K562 (cell line): ENCODE results near the gene MYOM3. TPM values are rescaled to one million over a fixed set of nuclear protein-coding genes. Genes with fewer than 3 reads are reported as not detected.
A peak's percentile ranks its signal among the peaks of the same experiment; 100 is the strongest.

Experiments used
- ATAC-seq: fragments of 200-7000 bp; cut with Tn5 transposase; 3 replicates; pipeline ENCODE4 v1.9.1; 2020; ENCODE audit warnings: moderate library complexity
- BruUV-seq: library from RNA; stranded (reverse); fragments of 400-500 nt; replicated peaks from 2 replicates; lab custom pipeline; 2021; lab: Mats Ljungman, UMichigan
- CTCF ChIA-PET: fragments of 300-600 bp; formaldehyde crosslinking; extraction: SDS; loops from one replicate; lab custom pipeline; 2021; ENCODE audit warnings: low intra/inter-chr PET ratio; lab: Yijun Ruan, JAX
- POLR2A ChIA-PET: fragments of 300-600, 350-650 bp; sonication (Branson Sonifier 250); formaldehyde crosslinking; extraction: SDS; loops from one replicate; lab custom pipeline; 2021; ENCODE audit warnings: antibody characterized with exemption, inconsistent platforms; lab: Yijun Ruan, JAX
- DNase-seq, 4 experiments: peaks; one replicate each; pipeline versions ENCODE4 v3.0.0 to v3.0.0-alpha.2; 2011 to 2018; ENCODE audit warnings: low spot score in 3 of 4, mixed read lengths in 3 of 4; ENCODE audit errors: extremely low read depth in 1 of 4
- FAIRE-seq: peaks from 2 replicates; lab custom pipeline; 2011; peaks lifted over from hg19 to GRCh38; lab: Jason Lieb, UNC
- H2AFZ ChIP-seq: 2 replicates; pipeline ENCODE4 v1.6.0; 2011; ENCODE audit warnings: low read depth, low read length, control low read depth, inconsistent platforms
- H3K27ac ChIP-seq: fragments of 200-600 bp; 3 replicates; pipeline ENCODE4 v1.8.0; 2011; ENCODE audit warnings: low read depth, mild to moderate bottlenecking, control low read depth, inconsistent platforms, low read length, moderate library complexity, mixed read lengths; ENCODE audit errors: extremely low read depth
- H3K27me3 ChIP-seq, 2 experiments: fragments of 300-600 bp in 1 of 2; 2 replicates in 1 of 2; 3 replicates in 1 of 2; pipeline versions ENCODE4 v1.6.0 to v1.8.0; 2011; ENCODE audit warnings: inconsistent platforms in 2 of 2, low read length in 2 of 2, mild to moderate bottlenecking in 1 of 2, mixed read lengths in 1 of 2, moderate library complexity in 1 of 2; ENCODE audit not compliant: control insufficient read depth in 2 of 2, insufficient read depth in 2 of 2
- H3K36me3 ChIP-seq: fragments of 300-600 bp; 3 replicates; pipeline ENCODE4 v1.8.0; 2011; ENCODE audit warnings: mild to moderate bottlenecking, low read length, inconsistent platforms; ENCODE audit not compliant: control insufficient read depth, insufficient read depth
- H3K4me1 ChIP-seq, 2 experiments: fragments of 200-600 bp in 1 of 2; replicated peaks in 1 of 2; 2 replicates in 1 of 2; 3 replicates in 1 of 2; pipeline versions ENCODE4 v1.5.1 to v1.8.0; 2011; ENCODE audit warnings: inconsistent platforms in 2 of 2, low read length in 2 of 2, mild to moderate bottlenecking in 1 of 2, mixed read lengths in 1 of 2, moderate library complexity in 1 of 2; ENCODE audit not compliant: control insufficient read depth in 2 of 2, insufficient read depth in 2 of 2
- H3K4me2 ChIP-seq: 2 replicates; pipeline ENCODE4 v1.6.1; 2011; ENCODE audit warnings: low read length, control low read depth, inconsistent platforms, mixed read lengths; ENCODE audit not compliant: insufficient read depth
- H3K4me3 ChIP-seq: fragments of 200-600 bp; sonication (generic), shearing (Covaris generic); 2 replicates; pipeline ENCODE4 v1.5.1; 2016; ENCODE audit warnings: control low read depth, inconsistent platforms
- H3K79me2 ChIP-seq: fragments of 200-600 bp; 3 replicates; pipeline ENCODE4 v1.8.0; 2011; ENCODE audit warnings: low read length, inconsistent platforms; ENCODE audit not compliant: control insufficient read depth, insufficient read depth
- H3K9ac ChIP-seq, 2 experiments: 2 replicates each; pipeline versions ENCODE4 v1.6.0 to v1.6.1; 2011; ENCODE audit warnings: low read depth in 2 of 2, low read length in 2 of 2, control low read depth in 1 of 2, inconsistent platforms in 1 of 2, mild to moderate bottlenecking in 1 of 2, mixed read lengths in 1 of 2; ENCODE audit not compliant: insufficient read depth in 1 of 2
- H3K9me1 ChIP-seq: one replicate; pipeline ENCODE4 v1.6.0; 2011; ENCODE audit warnings: inconsistent platforms, mild to moderate bottlenecking, low read length, moderate library complexity; ENCODE audit not compliant: control insufficient read depth, insufficient read depth
- H3K9me3 ChIP-seq: replicated peaks from 2 replicates; pipeline ENCODE4 v1.5.1; 2011; ENCODE audit warnings: low read depth, low read length, inconsistent platforms; ENCODE audit not compliant: control insufficient read depth, insufficient read depth
- H4K20me1 ChIP-seq: replicated peaks from 2 replicates; pipeline ENCODE4 v1.6.1; 2011; ENCODE audit warnings: low read length, inconsistent platforms, mixed read lengths; ENCODE audit not compliant: control insufficient read depth, insufficient read depth
- GTF2B ChIP-seq: IDR thresholded peaks from 2 replicates; pipeline ENCODE4 v1.6.1; 2011; ENCODE audit not compliant: insufficient read length; ENCODE audit errors: extremely low read depth
- KLF10 ChIP-seq: fragments of 250-450 bp; sonication (Bioruptor Pico); IDR thresholded peaks from 2 replicates; pipeline ENCODE4 v1.6.1; 2021; ENCODE audit warnings: matching md5 sums
- POLR3A ChIP-seq: IDR thresholded peaks from 2 replicates; pipeline ENCODE4 v1.6.1; 2011; ENCODE audit warnings: borderline replicate concordance, mild to moderate bottlenecking, moderate library complexity; ENCODE audit not compliant: insufficient read length, insufficient read depth; ENCODE audit errors: extremely low read depth
- SMARCE1 ChIP-seq: fragments of 450-650 bp; IDR thresholded peaks from 2 replicates; pipeline ENCODE4 v1.7.1; 2016; ENCODE audit warnings: mild to moderate bottlenecking
- ZFX ChIP-seq: sonication (generic); formaldehyde crosslinking; IDR thresholded peaks from 2 replicates; pipeline ENCODE4 v1.8.0; 2022; ENCODE audit warnings: mild to moderate bottlenecking, missing genetic modification reagents, moderate library complexity
- WGBS: fragments of 100-300 bp; shearing (Covaris generic); methylation state at CpG from one replicate; pipeline ENCODE4 v1.1.6; 2016; ENCODE audit warnings: low coverage, mixed read lengths; ENCODE audit not compliant: insufficient coverage; ENCODE audit errors: missing lambda C conversion rate; 5-methylcytosine and 5-hydroxymethylcytosine counted together
- in situ Hi-C: fragments of 300-500 bp; cut with MboI; formaldehyde crosslinking; loops from 4 replicates; pipeline ENCODE4 v1.15.0; 2018; ENCODE audit warnings: inconsistent platforms, mixed read lengths
- intact Hi-C: fragments of 100-400 bp; cut with micrococcal nuclease; formaldehyde crosslinking; loops from 2 replicates; pipeline ENCODE4 v1.14.2; 2022
- polyA plus RNA-seq, 8 experiments: library from polyadenylated mRNA; depleted of rRNA in 4 of 8; stranded (reverse) in 5 of 8; unstranded in 3 of 8; fragments of >200 nt; fragmentation: Nextera tagmentation in 2 of 8; fragmentation: Illumina TruSeq in 1 of 8; extraction: Ambion mirVana in 2 of 8; extraction: Trizol in 1 of 8; gene quantifications; 2 replicates each; pipeline versions ENCODE4 v1.2.1 to v1.2.3, GENCODE V29; 2011 to 2014; ENCODE audit warnings: inconsistent platforms in 1 of 8, missing spikeins in 1 of 8
- total RNA-seq, 7 experiments: library from RNA; depleted of rRNA in 6 of 7; stranded (reverse); fragments of >200 nt in 6 of 7; fragmentation: Illumina TruSeq in 2 of 7; extraction: Trizol in 2 of 7; gene quantifications; 2 replicates each; pipeline versions ENCODE4 v1.2.1 to v1.2.3, GENCODE V29; 2011 to 2021; ENCODE audit warnings: low replicate concordance in 1 of 7
- TF ChIP-seq, protein P1 (sequence below): fragments of 150-350 bp; conservative IDR thresholded peaks from 2 replicates; pipeline ENCODE4 v1.6.1; 2014; ENCODE audit warnings: low read length

MYOM3 gene
- total and polyA plus RNA-seq, 9 of the 15 experiments (the other 6 are each of a cell fraction or from before 2014, with no cell fraction given): 0.01 TPM; not detected in 8

DNA sequence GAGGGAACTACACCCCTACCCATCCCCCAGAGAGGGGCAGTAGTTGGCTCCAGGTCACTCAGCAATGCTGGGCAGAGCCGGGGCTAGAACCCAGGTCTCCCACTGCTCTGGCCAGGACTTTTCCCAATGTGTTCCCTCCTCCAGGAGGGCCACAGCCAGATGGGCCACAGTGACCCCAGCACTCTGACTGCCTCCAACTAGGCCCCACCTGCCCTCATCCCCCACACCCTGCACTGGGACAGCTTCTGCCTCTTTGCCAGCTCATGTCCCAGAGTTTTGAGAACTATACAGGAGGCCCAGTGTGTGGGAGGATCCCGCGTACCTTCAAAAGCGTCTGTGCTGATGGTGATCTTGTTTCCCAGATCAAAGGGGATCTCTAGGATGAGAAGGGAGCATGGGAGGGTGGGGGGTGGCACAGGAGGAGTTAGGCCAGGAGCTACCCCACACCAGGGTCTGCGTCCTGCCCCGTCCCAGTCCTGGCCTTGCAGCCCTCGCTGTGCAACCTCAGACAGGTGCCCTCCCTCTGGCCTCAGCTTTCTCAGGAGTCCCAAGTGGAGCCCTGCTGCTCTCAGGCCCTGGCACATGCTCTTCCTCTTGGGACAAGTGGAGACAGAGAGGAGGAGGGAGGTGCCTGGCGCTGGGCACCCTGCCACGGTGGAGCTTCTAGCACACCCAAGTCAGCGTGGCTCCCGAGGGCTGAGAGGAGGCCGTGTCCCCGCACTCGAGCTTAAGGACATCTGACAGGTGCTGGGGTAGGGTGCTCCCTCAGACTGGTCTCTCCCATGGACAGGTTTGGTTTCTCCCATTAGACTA, 22.0 kb downstream of the MYOM3 start (continued):
- TF ChIP-seq, protein P1, sequence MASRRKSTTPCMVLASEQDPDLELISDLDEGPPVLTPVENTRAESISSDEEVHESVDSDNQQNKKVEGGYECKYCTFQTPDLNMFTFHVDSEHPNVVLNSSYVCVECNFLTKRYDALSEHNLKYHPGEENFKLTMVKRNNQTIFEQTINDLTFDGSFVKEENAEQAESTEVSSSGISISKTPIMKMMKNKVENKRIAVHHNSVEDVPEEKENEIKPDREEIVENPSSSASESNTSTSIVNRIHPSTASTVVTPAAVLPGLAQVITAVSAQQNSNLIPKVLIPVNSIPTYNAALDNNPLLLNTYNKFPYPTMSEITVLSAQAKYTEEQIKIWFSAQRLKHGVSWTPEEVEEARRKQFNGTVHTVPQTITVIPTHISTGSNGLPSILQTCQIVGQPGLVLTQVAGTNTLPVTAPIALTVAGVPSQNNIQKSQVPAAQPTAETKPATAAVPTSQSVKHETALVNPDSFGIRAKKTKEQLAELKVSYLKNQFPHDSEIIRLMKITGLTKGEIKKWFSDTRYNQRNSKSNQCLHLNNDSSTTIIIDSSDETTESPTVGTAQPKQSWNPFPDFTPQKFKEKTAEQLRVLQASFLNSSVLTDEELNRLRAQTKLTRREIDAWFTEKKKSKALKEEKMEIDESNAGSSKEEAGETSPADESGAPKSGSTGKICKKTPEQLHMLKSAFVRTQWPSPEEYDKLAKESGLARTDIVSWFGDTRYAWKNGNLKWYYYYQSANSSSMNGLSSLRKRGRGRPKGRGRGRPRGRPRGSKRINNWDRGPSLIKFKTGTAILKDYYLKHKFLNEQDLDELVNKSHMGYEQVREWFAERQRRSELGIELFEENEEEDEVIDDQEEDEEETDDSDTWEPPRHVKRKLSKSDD: no peak
- no peak for TF ChIP-seq SMARCE1

GRCh38 chr1:24089027-24089742, 22.8 kb downstream of the MYOM3 start:
- no peak for DNase-seq
- TF ChIP-seq POLR3A (no peak), KLF10 (CRISPR knock-in tag) (no peak), GTF2B (no peak), ZFX (CRISPR knock-in tag) (0 out of 2 replicates have a peak, but pooled peaks have one; percentile 16)
- ChIA-PET CTCF (no interaction called here), POLR2A (no interaction called here)
- BruUV-seq: no TSS peak
- no peak for ATAC-seq
- Histone ChIP-seq H3K9me3 (no peaks in the 10 kb centered on the region), H3K9ac (no peak overlapping the region), H4K20me1 (peaks cover 12% of the 10 kb centered on the region), H3K36me3 (no peaks in the 10 kb centered on the region), H3K4me3 (no peak overlapping the region), H3K4me2 (no peak overlapping the region), H2AFZ (no peak overlapping the region), H3K4me1 (no peaks in the 10 kb centered on the region), H3K79me2 (no peaks in the 10 kb centered on the region), H3K9me1 (no peaks in the 10 kb centered on the region), H3K27ac (no peak overlapping the region), H3K27me3 (peaks cover 40 to 90% of the 10 kb centered on the region in 2 experiments; a peak in 4 of 5 replicates)
- intact Hi-C loops: no loop called here
- FAIRE-seq: no peak
- in situ Hi-C loops: no loop called here
- WGBS: 2% methylated on average over 14 of the region's 14 CpGs
